ENCODE results near the gene MANBA.

GRCh38 chr4:102631616-102632015 lies 129.2 kb downstream of the MANBA start:
- TF ChIP-seq CTCF (IDR thresholded peaks at IDR 0.05; ENCODE audit: low read depth, low read length, poor library complexity, severe bottlenecking) (no peak), EZH2phosphoT487 (IDR thresholded peaks at IDR 0.05; ENCODE audit: borderline replicate concordance, low read length) (no peak)

Data from DOHH2 (cell line).